ENCODE measurements around the gene CRADD. TPM values are rescaled to one million over a fixed set of nuclear protein-coding genes. Genes with fewer than 3 reads are reported as not detected.
A peak's percentile ranks its signal among the peaks of the same experiment; 100 is the strongest.
"Not testable (repeated sequence)": the region's sequence is repeated elsewhere in the genome, so short reads cannot be mapped to it uniquely, and the experiment has no call there.

Gene CRADD
- total and polyA plus RNA-seq, 4 donors = 6.3 to 28.9 (median 16.6) TPM

DNA sequence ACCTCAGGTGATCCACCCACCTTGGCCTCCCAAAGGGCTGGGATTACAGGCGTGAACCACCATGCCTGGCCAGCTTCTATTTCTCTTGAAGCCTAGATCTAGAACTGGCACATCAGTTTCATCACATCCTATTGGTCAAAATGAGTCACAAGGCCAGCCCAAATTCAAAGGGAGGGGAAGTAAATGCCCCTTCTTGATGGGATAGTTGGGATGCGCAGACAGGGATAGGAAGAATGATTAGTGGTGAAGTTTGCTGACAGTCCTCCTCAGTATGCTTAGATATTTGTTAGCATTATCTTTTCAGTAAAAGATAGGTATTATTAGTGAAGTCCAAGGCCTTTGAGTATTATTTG lies 33.4 kb downstream of the CRADD start:
- 97 to 100% methylated on average over 2 of the region's 2 CpGs for WGBS, 2 donors
- H3K36me3 ChIP-seq (ENCODE audit: control insufficient read depth in 4 of 4, insufficient read depth in 4 of 4, low read length in 4 of 4) = no peaks in the 10 kb centered on the region

DNA sequence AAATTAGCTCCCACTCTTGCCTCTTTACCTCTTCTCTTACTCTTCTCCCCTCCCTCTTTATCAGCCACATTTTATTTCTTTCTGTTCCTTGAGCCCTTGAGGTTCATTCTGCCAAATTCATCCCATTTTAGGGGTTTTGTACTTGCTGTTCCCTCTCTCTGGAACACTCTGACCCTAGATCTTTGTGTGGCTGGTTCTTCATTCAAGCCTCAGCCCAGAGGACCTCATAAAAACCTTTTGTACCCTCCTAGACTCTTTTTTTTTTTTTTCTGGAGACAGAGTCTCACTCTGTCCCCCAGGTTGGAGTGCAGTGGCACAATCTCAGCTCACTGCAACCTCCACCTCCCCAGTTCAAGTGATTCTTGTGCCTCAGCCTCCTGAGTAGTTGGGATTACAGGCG lies 34.3 kb downstream of the CRADD start:
- not testable (repeated sequence) for ATAC-seq (ENCODE audit: insufficient read depth, low FRiP score); H3K36me3 ChIP-seq (ENCODE audit: control insufficient read depth in 4 of 4, insufficient read depth in 4 of 4, low read length in 4 of 4); H3K4me3 ChIP-seq; H3K27me3 ChIP-seq (ENCODE audit: control insufficient read depth in 3 of 3, insufficient read depth in 3 of 3, low read length in 2 of 3); H3K9me3 ChIP-seq (ENCODE audit: control insufficient read depth in 4 of 4, insufficient read depth in 3 of 4, low read length in 3 of 4); DNase-seq; H3K9ac ChIP-seq (ENCODE audit: insufficient read depth in 1 of 2, low read length in 2 of 2)
- Histone ChIP-seq H3K27ac (ENCODE audit: low read depth in 1 of 2, low read length in 1 of 2) (peak overlapping the region in 1 of 2 donors; percentile 68), H3K4me1 (ENCODE audit: control insufficient read depth in 5 of 5, insufficient read depth in 5 of 5, low read length in 5 of 5) (peaks cover 0 to 21% (median 1%) of the 10 kb centered on the region in 5 donors)
- WGBS, 2 donors = 95 to 98% methylated on average over 1 of the region's 1 CpG

More for the DNA sequence above, 33.4 kb downstream of the CRADD start:
- no peak overlapping the region for H3K9ac ChIP-seq (ENCODE audit: insufficient read depth in 1 of 2, low read length in 2 of 2)
- H3K27ac ChIP-seq (ENCODE audit: low read depth in 1 of 2, low read length in 1 of 2) = no peak overlapping the region
- DNase-seq (no peak), ATAC-seq (ENCODE audit: insufficient read depth, low FRiP score) (no peak)
- TF ChIP-seq, protein P1, sequence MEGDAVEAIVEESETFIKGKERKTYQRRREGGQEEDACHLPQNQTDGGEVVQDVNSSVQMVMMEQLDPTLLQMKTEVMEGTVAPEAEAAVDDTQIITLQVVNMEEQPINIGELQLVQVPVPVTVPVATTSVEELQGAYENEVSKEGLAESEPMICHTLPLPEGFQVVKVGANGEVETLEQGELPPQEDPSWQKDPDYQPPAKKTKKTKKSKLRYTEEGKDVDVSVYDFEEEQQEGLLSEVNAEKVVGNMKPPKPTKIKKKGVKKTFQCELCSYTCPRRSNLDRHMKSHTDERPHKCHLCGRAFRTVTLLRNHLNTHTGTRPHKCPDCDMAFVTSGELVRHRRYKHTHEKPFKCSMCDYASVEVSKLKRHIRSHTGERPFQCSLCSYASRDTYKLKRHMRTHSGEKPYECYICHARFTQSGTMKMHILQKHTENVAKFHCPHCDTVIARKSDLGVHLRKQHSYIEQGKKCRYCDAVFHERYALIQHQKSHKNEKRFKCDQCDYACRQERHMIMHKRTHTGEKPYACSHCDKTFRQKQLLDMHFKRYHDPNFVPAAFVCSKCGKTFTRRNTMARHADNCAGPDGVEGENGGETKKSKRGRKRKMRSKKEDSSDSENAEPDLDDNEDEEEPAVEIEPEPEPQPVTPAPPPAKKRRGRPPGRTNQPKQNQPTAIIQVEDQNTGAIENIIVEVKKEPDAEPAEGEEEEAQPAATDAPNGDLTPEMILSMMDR (IDR thresholded peaks at IDR 0.05; ENCODE audit: control extremely low read depth, extremely low read depth) = no peak
- peaks cover 0 to 7% (median 4%) of the 10 kb centered on the region in 4 donors for H3K9me3 ChIP-seq (ENCODE audit: control insufficient read depth in 4 of 4, insufficient read depth in 3 of 4, low read length in 3 of 4)
- no peak overlapping the region for H3K4me3 ChIP-seq
- peaks cover 0 to 21% (median 1%) of the 10 kb centered on the region in 5 donors for H3K4me1 ChIP-seq (ENCODE audit: control insufficient read depth in 5 of 5, insufficient read depth in 5 of 5, low read length in 5 of 5)
- H3K27me3 ChIP-seq (ENCODE audit: control insufficient read depth in 3 of 3, insufficient read depth in 3 of 3, low read length in 2 of 3) = no peaks in the 10 kb centered on the region

DNA sequence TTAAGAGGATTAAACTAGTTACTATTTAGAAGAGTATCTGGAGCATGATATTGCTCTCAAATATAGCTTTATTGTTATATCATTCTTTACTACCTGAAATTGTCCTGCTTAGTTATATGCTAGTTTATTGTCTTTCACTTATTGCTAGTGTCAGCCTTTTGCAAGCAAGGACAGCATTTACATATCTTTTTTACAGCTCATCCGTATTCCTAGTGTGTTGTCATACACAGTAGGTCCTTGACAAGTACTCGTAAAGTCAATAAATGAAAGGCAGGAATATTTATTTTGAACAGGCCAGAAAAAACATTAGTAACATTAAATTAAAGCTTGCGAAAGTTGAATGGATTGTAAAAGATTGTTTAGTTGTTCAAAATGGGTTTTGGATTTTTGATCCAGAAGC lies 35.0 kb downstream of the CRADD start:
- DNase-seq = no peak
- Histone ChIP-seq H3K27ac (ENCODE audit: low read depth in 1 of 2, low read length in 1 of 2) (no peak overlapping the region), H3K36me3 (ENCODE audit: control insufficient read depth in 4 of 4, insufficient read depth in 4 of 4, low read length in 4 of 4) (no peaks in the 10 kb centered on the region), H3K27me3 (ENCODE audit: control insufficient read depth in 3 of 3, insufficient read depth in 3 of 3, low read length in 2 of 3) (no peaks in the 10 kb centered on the region), H3K9me3 (ENCODE audit: control insufficient read depth in 4 of 4, insufficient read depth in 3 of 4, low read length in 3 of 4) (peaks cover 0 to 7% (median 4%) of the 10 kb centered on the region in 4 donors), H3K9ac (ENCODE audit: insufficient read depth in 1 of 2, low read length in 2 of 2) (no peak overlapping the region), H3K4me3 (no peak overlapping the region), H3K4me1 (ENCODE audit: control insufficient read depth in 5 of 5, insufficient read depth in 5 of 5, low read length in 5 of 5) (peaks cover 0 to 16% (median 0%) of the 10 kb centered on the region in 5 donors)
- TF ChIP-seq, protein P1 (IDR thresholded peaks at IDR 0.05; ENCODE audit: control extremely low read depth, extremely low read depth) = no peak
- no peak for ATAC-seq (ENCODE audit: insufficient read depth, low FRiP score)
- WGBS, 2 donors = 78 to 86% methylated on average over 3 of the region's 3 CpGs

DNA sequence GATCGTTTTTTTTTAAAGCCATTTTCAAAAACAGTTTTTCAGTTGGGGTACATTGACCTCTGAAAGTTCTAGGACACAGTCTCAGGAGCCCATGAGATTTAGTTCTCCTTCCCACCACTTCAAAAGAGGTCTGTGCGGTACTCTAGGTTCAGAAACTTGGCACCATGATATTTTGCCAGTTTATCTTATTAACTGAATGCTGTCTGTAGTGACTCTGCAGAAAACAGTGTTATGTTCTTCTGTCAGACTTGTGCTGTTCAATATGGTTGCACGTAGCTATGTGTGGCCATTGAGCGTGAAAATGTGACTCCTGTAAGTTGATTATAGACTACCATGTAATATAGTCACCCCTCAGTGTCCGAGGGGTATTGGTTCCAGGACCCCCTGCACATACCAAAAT lies 35.9 kb downstream of the CRADD start:
- TF ChIP-seq, protein P1 (IDR thresholded peaks at IDR 0.05; ENCODE audit: control extremely low read depth, extremely low read depth) = no peak
- peak overlapping the region in 1 of 2 donors; percentile 78 for H3K27ac ChIP-seq (ENCODE audit: low read depth in 1 of 2, low read length in 1 of 2)
- H3K4me1 ChIP-seq (ENCODE audit: control insufficient read depth in 5 of 5, insufficient read depth in 5 of 5, low read length in 5 of 5) = peaks cover 0 to 13% (median 0%) of the 10 kb centered on the region in 5 donors
- WGBS, 2 donors = 77 to 79% methylated on average over 5 of the region's 5 CpGs
- no peak for ATAC-seq (ENCODE audit: insufficient read depth, low FRiP score)
- no peak for DNase-seq
- H3K36me3 ChIP-seq (ENCODE audit: control insufficient read depth in 4 of 4, insufficient read depth in 4 of 4, low read length in 4 of 4) = no peaks in the 10 kb centered on the region
- no peak overlapping the region for H3K9ac ChIP-seq (ENCODE audit: insufficient read depth in 1 of 2, low read length in 2 of 2)
- H3K4me3 ChIP-seq = no peak overlapping the region
- H3K9me3 ChIP-seq (ENCODE audit: control insufficient read depth in 4 of 4, insufficient read depth in 3 of 4, low read length in 3 of 4) = peaks cover 0 to 7% (median 4%) of the 10 kb centered on the region in 4 donors
- H3K27me3 ChIP-seq (ENCODE audit: control insufficient read depth in 3 of 3, insufficient read depth in 3 of 3, low read length in 2 of 3) = no peaks in the 10 kb centered on the region

All from lung (tissue), 12 donors.